GM12873 (cell line): ENCODE results near the gene PRR16.
A peak's percentile ranks its signal among the peaks of the same experiment; 100 is the strongest.

ENCODE experiments used
- TF ChIP-seq, protein P1 (sequence below): IDR thresholded peaks from 2 replicates; pipeline ENCODE4 v1.5.1; 2012; ENCODE audit warnings: low read depth, mild to moderate bottlenecking, moderate library complexity, low read length, control low read depth; ENCODE audit not compliant: insufficient read depth; ENCODE audit errors: missing control alignments

PRR16 gene

GRCh38 chr5:120683580-120683979, 219.5 kb downstream of the PRR16 start:
- TF ChIP-seq, protein P1, sequence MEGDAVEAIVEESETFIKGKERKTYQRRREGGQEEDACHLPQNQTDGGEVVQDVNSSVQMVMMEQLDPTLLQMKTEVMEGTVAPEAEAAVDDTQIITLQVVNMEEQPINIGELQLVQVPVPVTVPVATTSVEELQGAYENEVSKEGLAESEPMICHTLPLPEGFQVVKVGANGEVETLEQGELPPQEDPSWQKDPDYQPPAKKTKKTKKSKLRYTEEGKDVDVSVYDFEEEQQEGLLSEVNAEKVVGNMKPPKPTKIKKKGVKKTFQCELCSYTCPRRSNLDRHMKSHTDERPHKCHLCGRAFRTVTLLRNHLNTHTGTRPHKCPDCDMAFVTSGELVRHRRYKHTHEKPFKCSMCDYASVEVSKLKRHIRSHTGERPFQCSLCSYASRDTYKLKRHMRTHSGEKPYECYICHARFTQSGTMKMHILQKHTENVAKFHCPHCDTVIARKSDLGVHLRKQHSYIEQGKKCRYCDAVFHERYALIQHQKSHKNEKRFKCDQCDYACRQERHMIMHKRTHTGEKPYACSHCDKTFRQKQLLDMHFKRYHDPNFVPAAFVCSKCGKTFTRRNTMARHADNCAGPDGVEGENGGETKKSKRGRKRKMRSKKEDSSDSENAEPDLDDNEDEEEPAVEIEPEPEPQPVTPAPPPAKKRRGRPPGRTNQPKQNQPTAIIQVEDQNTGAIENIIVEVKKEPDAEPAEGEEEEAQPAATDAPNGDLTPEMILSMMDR, result no peak

GRCh38 chr5:120684213-120684612, 220.1 kb downstream of the PRR16 start:
- TF ChIP-seq, protein P1, result no peak

GRCh38 chr5:120684749-120685415, 220.8 kb downstream of the PRR16 start:
- TF ChIP-seq, protein P1, result peak; percentile 21

DNA sequence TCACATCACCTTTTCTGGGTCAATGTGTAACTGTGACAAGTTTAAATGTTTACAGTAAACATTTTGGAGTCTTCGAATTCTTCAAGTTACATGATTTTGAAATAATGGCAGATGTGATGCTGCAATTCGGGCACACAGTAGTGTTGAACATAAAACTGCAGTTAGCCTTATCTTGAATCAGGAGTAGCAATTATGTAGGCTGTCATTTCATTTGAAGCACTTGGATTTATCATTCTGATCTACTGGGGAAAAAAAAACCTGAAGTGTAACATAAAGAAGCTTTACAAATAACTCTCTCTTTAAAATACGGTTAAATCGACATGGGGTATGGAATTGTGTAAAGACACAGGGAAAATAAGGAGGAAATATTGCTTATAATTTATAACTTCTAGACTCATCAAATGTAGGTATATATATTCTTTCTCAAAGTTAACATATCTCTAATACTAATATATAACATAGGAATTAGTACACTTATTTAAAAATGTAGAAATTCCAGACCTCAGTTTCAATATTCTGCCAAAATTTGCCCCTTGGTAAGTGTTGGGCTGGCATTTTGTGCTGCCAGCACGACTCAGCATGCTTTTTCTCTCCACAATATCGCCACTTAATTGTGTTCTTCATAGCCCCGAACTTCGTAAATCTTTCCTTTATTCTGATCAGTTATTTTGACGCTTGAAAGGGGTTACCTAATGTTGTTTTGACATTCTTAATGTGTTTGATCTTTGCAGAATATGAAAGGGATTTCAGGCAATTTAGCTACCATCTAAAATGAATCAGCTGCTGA, 226.7 kb downstream of the PRR16 start:
- TF ChIP-seq, protein P1, result no peak

DNA sequence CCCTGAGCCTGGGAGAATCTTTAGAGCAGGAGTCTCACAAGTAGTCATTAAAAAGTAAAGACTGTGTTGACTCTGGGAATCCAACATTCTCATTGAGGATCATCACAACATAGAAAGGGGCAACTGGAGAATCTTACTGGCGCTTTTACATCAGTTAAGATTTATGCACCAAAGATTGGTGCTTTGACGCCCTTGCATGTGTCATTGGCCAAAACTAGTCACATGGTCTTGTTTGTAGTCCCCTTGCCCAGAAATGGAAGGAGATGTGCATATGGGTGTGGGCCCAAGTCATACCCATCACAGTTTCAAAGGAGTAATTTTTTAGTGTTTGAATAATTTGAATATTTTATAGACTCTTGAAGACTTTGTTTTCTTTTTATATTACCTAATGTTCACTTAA, 228.2 kb downstream of the PRR16 start:
- TF ChIP-seq, protein P1, result no peak

DNA sequence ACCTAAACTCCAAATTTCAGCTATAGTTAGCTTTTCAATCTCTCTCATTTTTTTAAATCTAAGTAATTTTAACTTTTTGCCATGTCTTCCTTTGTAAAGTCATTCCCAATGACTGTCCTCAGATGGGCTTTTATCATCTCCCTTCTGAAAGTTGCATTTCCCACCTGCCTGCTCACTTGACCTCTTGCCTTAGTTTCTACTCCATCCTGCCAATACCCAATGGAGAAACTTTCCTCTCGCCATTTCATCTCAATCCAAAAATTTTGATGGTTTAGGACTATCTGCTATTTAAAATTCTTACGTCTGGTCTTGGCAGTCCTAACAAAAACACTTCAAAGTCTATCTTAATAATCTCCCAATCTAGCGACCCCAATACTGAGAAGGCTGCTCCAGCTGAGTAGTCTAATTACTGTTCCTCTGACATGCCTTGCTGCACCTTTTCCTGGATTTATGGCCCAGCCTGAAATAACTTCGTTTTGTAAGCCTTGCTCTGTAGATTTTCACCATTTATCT, 231.3 kb downstream of the PRR16 start:
- TF ChIP-seq, protein P1, result no peak

GRCh38 chr5:120697147-120697546, 233.0 kb downstream of the PRR16 start:
- TF ChIP-seq, protein P1, result no peak
